OCI-LY3 (cell line): ENCODE measurements around the gene SKAP2.

Experiments
- CTCF ChIP-seq: fragments of 200-600, 300-600 bp; sonication (generic); IDR thresholded peaks from 2 replicates; pipeline ENCODE4 v1.5.1; 2014; ENCODE audit warnings: antibody characterized with exemption, low read length, low read depth
- EZH2phosphoT487 ChIP-seq: fragments of 200-600 bp; shearing (Covaris generic); IDR thresholded peaks from 2 replicates; pipeline ENCODE4 v1.6.1; 2018; ENCODE audit warnings: antibody characterized with exemption, mixed run types, low read depth

GRCh38 chr7:26912338-26912737 is 47.9 kb upstream of the SKAP2 start:
- TF ChIP-seq CTCF (no peak), EZH2phosphoT487 (no peak)
